CD4-positive, alpha-beta T cell (primary cell): ENCODE data around the gene ZNF888. TPM values are rescaled to one million over a fixed set of nuclear protein-coding genes. Genes with fewer than 3 reads are reported as not detected.
A peak's percentile ranks its signal among the peaks of the same experiment; 100 is the strongest.
"Not testable (repeated sequence)": the region's sequence is repeated elsewhere in the genome, so short reads cannot be mapped to it uniquely, and the experiment has no call there.

ENCODE experiments used
- ATAC-seq: fragments of 200-7000 bp; cut with Tn5 transposase; one replicate; pipeline ENCODE4 v1.10.0; 2022; ENCODE audit warnings: mild to moderate bottlenecking; ENCODE audit not compliant: poor library complexity
- CTCF ChIA-PET: fragments of 350-600 bp; sonication (Branson Sonifier 250); formaldehyde crosslinking; loops from one replicate; lab custom pipeline; 2021; ENCODE audit warnings: antibody characterized with exemption, inconsistent platforms; lab: Charles Lee
- POLR2A ChIA-PET: fragments of 350-600 bp; sonication (Branson Sonifier 250); formaldehyde crosslinking; loops from one replicate; lab custom pipeline; 2021; ENCODE audit warnings: antibody characterized with exemption, inconsistent platforms; lab: Charles Lee
- DNase-seq, 14 experiments: peaks; one replicate each; pipeline ENCODE4 v3.0.0-alpha.2; 2013 to 2020; ENCODE audit warnings: mixed read lengths in 2 of 14
- H3K27ac ChIP-seq, 2 donors: one replicate each; pipeline versions ENCODE4 v1.5.1 to v1.7.0; 2013; ENCODE audit warnings: low read length in 2 of 2, low read depth in 1 of 2, mild to moderate bottlenecking in 1 of 2
- H3K27me3 ChIP-seq, 2 experiments: 1 replicate in 1 of 2; 2 replicates in 1 of 2; pipeline versions ENCODE4 v1.6.1 to v1.7.0; 2013; ENCODE audit warnings: low read length in 2 of 2, control low read depth in 1 of 2, mild to moderate bottlenecking in 1 of 2, moderate library complexity in 1 of 2; ENCODE audit not compliant: insufficient read depth in 2 of 2, control insufficient read depth in 1 of 2
- H3K36me3 ChIP-seq: one replicate; pipeline ENCODE4 v1.6.1; 2013; ENCODE audit warnings: low read length, control low read depth; ENCODE audit not compliant: insufficient read depth
- H3K4me1 ChIP-seq: one replicate; pipeline ENCODE4 v1.6.1; 2013; ENCODE audit warnings: low read length, control low read depth; ENCODE audit not compliant: insufficient read depth
- H3K4me3 ChIP-seq: one replicate; pipeline ENCODE4 v1.5.1; 2013; ENCODE audit warnings: mild to moderate bottlenecking, low read length, moderate library complexity
- H3K9me3 ChIP-seq, 2 experiments: 1 replicate in 1 of 2; 2 replicates in 1 of 2; pipeline versions ENCODE4 v1.6.1 to v1.7.0; 2013; ENCODE audit warnings: low read length in 2 of 2, mild to moderate bottlenecking in 2 of 2, control low read depth in 1 of 2, moderate library complexity in 1 of 2; ENCODE audit not compliant: control insufficient read depth in 1 of 2, insufficient read depth in 1 of 2
- H3K27ac Mint-ChIP-seq: one replicate; pipeline ENCODE4 v1.8.0; 2020; ENCODE audit warnings: mixed read lengths
- H3K27me3 Mint-ChIP-seq: one replicate; pipeline ENCODE4 v1.8.0; 2021; ENCODE audit warnings: mixed read lengths
- H3K36me3 Mint-ChIP-seq: one replicate; pipeline ENCODE4 v1.8.0; 2021; ENCODE audit warnings: low read depth, mixed read lengths
- H3K4me1 Mint-ChIP-seq: one replicate; pipeline ENCODE4 v1.8.0; 2021; ENCODE audit warnings: low read depth, mixed read lengths
- H3K4me3 Mint-ChIP-seq: one replicate; pipeline ENCODE4 v1.8.0; 2020; ENCODE audit warnings: mild to moderate bottlenecking, mixed read lengths
- H3K9me3 Mint-ChIP-seq: one replicate; pipeline ENCODE4 v1.8.0; 2020; ENCODE audit warnings: mixed read lengths
- intact Hi-C, 2 experiments: fragments of 100-400 bp; cut with DNase I in 1 of 2; cut with micrococcal nuclease in 1 of 2; formaldehyde crosslinking; loops; one replicate each; pipeline versions ENCODE4 v1.15.1 to v1.9.0; 2023 to 2025; cut with DNase I, micrococcal nuclease
- total RNA-seq, 174 experiments: library from RNA in 2 of 174; stranded (reverse) in 2 of 174; gene quantifications; one replicate each; pipeline ENCODE4 v1.2.3 and lab custom pipeline; 2021 to 2026

The ZNF888 gene
- total RNA-seq, 2 experiments from 2014 or later: 2.5 to 3.0 TPM

- DNase-seq: peak in 4 of 14 experiments; percentile 0 to 11 (median 2)
- peak overlapping the region in 1 of 2 donors; percentile 48 for H3K27ac ChIP-seq
- H3K4me3 ChIP-seq: peak overlapping the region; percentile 63
- H3K27me3 Mint-ChIP-seq, POLR2A ChIA-PET, CTCF ChIA-PET, H3K27me3 ChIP-seq, H3K9me3 Mint-ChIP-seq: not testable (repeated sequence)
- Mint-ChIP-seq H3K4me1 (peaks cover 33% of the 10 kb centered on the region), H3K4me3 (peak overlapping the region; percentile 96), H3K27ac (peak overlapping the region; percentile 87), H3K36me3 (peaks cover 56% of the 10 kb centered on the region)
- intact Hi-C loops: loop anchor here in 1 of 2 experiments (2.0 to 10.0 kb wide), 2 partner anchors 68 to 332 kb away; partner anchors contain the start of gene ZNF808
- ATAC-seq: peak; percentile 34
- peaks cover 11% of the 10 kb centered on the region for H3K4me1 ChIP-seq
- peaks cover 0 to 11% of the 10 kb centered on the region in 2 experiments for H3K9me3 ChIP-seq
- H3K36me3 ChIP-seq: peaks cover 22% of the 10 kb centered on the region
Observed at GRCh38 chr19:52856540-52857377, 66.5 kb downstream of the ZNF888 start.

Other genes starting within 250 kb of the ZNF888 start
- gene ZNF611, start 188.4 kb downstream of the ZNF888 start, total RNA-seq: 10 to 100 TPM; 14.6 to 15.5 TPM
- 10 to 100 TPM; 11.2 to 13.4 TPM for gene ZNF600, start 136.6 kb downstream of the ZNF888 start, total RNA-seq
- 1 to 10 TPM; 3.5 to 5.4 TPM for gene ZNF28, start 101.8 kb downstream of the ZNF888 start, total RNA-seq
- gene ZNF468, start 65.8 kb downstream of the ZNF888 start, total RNA-seq: 10 to 100 TPM in 1 of 2 experiments, 1 to 10 TPM in 1; 8.4 to 11.6 TPM
- 1 to 10 TPM; 7.2 to 7.4 TPM for gene ZNF320, start 25.8 kb downstream of the ZNF888 start, total RNA-seq
- 1 to 10 TPM; 3.6 to 5.5 TPM for gene ZNF816, start 39.5 kb upstream of the ZNF888 start, total RNA-seq
- not detected for gene ERVV-1, start 90.5 kb upstream of the ZNF888 start, total RNA-seq
- gene ERVV-2, start 121.3 kb upstream of the ZNF888 start, total RNA-seq: not detected
- 10 to 100 TPM; 42.1 to 45.5 TPM for gene ZNF160, start 180.0 kb upstream of the ZNF888 start, total RNA-seq
- gene ZNF415, start 209.5 kb upstream of the ZNF888 start, total RNA-seq: 1 to 10 TPM; 1.2 to 1.7 TPM
- gene ZNF347, start 235.6 kb upstream of the ZNF888 start, total RNA-seq: 1 to 10 TPM; 3.8 to 3.9 TPM